ENCODE measurements around the gene NEK6. TPM values are rescaled to one million over a fixed set of nuclear protein-coding genes. Genes with fewer than 3 reads are reported as not detected.

The NEK6 gene
- total and polyA plus RNA-seq, 2 experiments from 2014 or later: 14.3 to 27.0 TPM

DNA sequence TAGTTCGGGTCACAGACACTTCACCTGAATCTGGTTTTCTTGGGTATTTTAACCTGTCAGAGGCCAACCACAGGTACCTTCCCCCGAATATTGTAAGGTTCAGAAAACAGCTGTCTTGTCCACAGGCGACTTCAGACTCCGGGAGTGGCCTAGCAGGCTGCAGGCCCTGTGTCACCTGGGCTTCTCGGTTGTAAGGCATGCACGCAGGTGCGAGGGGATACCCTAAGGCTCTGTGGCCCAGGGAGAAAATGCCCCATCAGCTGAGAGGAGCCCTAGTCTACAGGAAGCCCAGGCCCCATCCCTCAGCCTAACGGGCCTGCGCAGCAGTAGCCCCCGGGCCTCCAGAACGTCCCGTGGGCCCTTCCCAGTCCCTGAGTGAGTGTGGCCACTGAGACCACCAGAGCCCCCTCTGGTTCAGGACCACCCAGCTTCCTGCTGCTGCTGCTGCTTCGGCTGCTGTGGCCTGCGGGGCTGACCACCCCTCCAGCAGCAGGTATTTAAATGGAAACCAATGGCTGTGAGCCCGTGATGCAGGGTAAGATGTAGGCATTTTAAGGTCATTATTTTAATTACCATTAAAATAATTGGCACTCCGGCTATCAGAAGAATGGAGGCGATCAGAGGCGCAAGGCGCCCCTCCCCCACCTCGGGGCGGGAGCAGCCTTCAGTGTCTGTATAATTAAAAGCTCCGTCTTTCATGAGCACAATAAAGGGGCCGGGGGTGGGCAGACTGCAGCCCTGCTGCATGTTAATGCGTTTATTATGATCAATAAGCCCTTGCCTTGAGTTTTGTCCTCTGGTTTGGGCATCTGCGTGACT is 92.1 kb downstream of the NEK6 start:
- Histone ChIP-seq H3K36me3 (peaks cover 29% of the 10 kb centered on the region), H3K4me1 (ENCODE audit: low read depth) (no peaks in the 10 kb centered on the region), H3K27ac (no peak overlapping the region), H3K27me3 (no peaks in the 10 kb centered on the region), H3K9me3 (ENCODE audit: low read depth) (no peaks in the 10 kb centered on the region), H3K4me3 (no peak overlapping the region)
- TF ChIP-seq, protein P1, sequence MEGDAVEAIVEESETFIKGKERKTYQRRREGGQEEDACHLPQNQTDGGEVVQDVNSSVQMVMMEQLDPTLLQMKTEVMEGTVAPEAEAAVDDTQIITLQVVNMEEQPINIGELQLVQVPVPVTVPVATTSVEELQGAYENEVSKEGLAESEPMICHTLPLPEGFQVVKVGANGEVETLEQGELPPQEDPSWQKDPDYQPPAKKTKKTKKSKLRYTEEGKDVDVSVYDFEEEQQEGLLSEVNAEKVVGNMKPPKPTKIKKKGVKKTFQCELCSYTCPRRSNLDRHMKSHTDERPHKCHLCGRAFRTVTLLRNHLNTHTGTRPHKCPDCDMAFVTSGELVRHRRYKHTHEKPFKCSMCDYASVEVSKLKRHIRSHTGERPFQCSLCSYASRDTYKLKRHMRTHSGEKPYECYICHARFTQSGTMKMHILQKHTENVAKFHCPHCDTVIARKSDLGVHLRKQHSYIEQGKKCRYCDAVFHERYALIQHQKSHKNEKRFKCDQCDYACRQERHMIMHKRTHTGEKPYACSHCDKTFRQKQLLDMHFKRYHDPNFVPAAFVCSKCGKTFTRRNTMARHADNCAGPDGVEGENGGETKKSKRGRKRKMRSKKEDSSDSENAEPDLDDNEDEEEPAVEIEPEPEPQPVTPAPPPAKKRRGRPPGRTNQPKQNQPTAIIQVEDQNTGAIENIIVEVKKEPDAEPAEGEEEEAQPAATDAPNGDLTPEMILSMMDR (IDR thresholded peaks at IDR 0.05; ENCODE audit: low read depth, low read length): no peak
- DNase-seq (ENCODE audit: low read depth in 1 of 2, low spot score in 1 of 2): no peak

DNA sequence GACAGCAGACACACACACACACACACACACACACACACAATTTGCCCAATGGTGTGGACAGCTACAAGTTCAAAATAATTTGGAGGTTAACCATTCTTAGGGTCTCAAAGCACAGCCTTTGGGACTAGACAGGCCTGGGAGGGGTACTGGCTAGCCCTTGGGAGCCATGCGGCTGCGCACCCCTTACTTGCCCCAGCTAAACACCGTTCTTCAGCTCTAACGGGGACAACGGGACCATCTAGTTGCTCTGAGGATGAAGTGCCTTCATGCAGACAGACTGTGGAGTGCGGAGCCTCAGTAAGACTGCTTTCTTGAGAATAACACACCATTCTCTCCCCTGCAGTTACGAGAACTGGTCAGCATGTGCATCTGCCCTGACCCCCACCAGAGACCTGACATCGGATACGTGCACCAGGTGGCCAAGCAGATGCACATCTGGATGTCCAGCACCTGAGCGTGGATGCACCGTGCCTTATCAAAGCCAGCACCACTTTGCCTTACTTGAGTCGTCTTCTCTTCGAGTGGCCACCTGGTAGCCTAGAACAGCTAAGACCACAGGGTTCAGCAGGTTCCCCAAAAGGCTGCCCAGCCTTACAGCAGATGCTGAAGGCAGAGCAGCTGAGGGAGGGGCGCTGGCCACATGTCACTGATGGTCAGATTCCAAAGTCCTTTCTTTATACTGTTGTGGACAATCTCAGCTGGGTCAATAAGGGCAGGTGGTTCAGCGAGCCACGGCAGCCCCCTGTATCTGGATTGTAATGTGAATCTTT is 92.9 kb downstream of the NEK6 start:
- peaks cover 29% of the 10 kb centered on the region for H3K36me3 ChIP-seq
- no peak for DNase-seq (ENCODE audit: low read depth in 1 of 2, low spot score in 1 of 2)
- H3K4me1 ChIP-seq (ENCODE audit: low read depth): no peaks in the 10 kb centered on the region
- no peaks in the 10 kb centered on the region for H3K9me3 ChIP-seq (ENCODE audit: low read depth)
- TF ChIP-seq, protein P1 (IDR thresholded peaks at IDR 0.05; ENCODE audit: low read depth, low read length): no peak
- H3K27ac ChIP-seq: no peak overlapping the region
- H3K4me3 ChIP-seq: no peak overlapping the region
- H3K27me3 ChIP-seq: no peaks in the 10 kb centered on the region

DNA sequence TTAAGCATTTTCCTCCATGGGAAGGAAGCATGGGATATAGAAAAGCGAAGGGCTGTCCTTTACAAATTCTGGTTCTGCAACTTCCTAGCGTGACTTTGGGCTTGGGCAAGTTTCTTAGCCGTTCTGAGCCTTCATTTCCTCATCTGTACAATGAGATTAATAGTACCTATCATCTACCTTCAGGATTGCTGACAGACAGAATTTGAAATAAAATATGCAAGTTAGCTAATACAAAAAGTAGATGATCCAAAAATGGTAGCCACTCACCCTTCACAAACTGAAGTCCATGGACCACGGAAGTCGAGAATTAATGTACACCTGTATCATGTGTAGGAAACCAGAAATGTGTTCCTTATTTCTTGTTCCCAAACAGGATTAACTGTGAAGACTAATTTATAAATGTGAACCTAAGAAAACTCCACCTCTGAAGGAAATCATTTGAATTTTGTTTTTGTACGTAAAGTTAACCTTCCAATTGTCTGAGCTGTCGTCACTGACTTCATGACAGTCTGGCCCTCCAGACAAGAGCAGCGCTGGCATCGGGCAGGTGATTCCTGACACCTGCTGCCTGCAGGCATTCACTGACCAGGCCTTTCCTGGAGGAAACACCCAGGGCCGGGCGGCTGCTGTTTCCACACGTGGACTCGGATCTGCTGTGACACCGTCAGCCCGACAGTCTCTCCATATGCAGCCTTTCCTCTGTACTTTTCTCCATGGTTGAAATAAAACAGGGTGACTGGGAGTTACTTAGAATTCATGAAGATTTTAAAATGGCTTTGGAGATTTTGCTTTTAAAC is 94.1 kb downstream of the NEK6 start:
- no peak overlapping the region for H3K27ac ChIP-seq

DNA sequence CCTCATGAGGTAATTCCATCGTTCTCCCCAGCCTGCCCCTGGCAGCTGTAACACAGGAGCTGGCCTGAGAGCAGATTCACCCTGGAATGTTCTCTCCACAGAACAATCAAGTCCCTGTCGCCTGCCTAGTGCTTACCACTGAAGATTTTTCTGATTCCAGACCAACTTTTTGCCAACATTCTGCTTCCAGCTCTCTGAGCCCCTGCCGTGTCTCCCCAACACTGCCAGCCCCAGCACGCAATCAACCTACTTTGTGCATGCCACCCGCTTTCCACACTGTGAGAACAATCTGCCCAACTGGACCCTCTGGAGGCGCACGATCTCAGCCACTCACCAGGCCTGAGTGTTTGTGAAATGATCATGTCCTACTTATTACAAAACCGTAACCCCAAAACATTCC is 94.9 kb downstream of the NEK6 start:
- Histone ChIP-seq H3K9me3 (ENCODE audit: low read depth) (no peaks in the 10 kb centered on the region), H3K27ac (no peak overlapping the region), H3K4me1 (ENCODE audit: low read depth) (no peaks in the 10 kb centered on the region), H3K4me3 (no peak overlapping the region), H3K27me3 (no peaks in the 10 kb centered on the region), H3K36me3 (peaks cover 29% of the 10 kb centered on the region)
- no peak for DNase-seq (ENCODE audit: low read depth in 1 of 2, low spot score in 1 of 2)
- TF ChIP-seq, protein P1 (IDR thresholded peaks at IDR 0.05; ENCODE audit: low read depth, low read length): no peak

More for the DNA sequence above, 94.1 kb downstream of the NEK6 start:
- TF ChIP-seq, protein P1 (IDR thresholded peaks at IDR 0.05; ENCODE audit: low read depth, low read length): no peak
- peaks cover 29% of the 10 kb centered on the region for H3K36me3 ChIP-seq
- H3K4me3 ChIP-seq: no peak overlapping the region
- no peaks in the 10 kb centered on the region for H3K9me3 ChIP-seq (ENCODE audit: low read depth)
- no peaks in the 10 kb centered on the region for H3K4me1 ChIP-seq (ENCODE audit: low read depth)
- no peak for DNase-seq (ENCODE audit: low read depth in 1 of 2, low spot score in 1 of 2)
- no peaks in the 10 kb centered on the region for H3K27me3 ChIP-seq

DNA sequence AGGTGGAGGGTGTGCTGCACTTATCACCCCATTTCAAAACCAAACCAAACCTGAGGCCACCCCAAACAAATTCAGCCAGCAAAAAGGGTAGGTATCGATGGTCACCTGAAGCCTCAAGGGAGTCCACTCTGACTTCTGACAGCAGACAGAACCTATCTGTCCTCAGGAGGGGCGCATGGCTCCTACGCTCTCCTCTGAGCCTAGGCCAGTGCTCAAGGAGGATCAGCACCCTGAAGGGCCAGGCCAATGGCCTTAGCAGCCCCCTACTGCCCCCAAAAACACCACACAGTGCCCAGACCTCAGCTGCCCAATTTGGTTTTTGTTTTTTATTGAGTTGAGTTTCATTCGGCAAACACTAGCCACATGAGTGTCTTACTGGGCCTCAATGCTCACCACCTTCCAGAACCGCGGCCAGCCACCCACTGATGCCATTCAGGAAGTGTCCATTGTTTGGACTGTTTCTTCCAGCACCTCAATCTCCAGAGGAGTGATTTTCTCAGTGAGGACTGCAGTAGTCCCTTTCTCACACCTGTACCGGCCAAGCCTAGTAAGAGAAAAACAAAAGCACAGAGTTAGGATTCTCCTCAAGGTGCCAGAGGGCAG is 95.5 kb downstream of the NEK6 start:
- Histone ChIP-seq H3K4me1 (ENCODE audit: low read depth) (no peaks in the 10 kb centered on the region), H3K36me3 (peaks cover 27% of the 10 kb centered on the region), H3K27ac (no peak overlapping the region), H3K9me3 (ENCODE audit: low read depth) (no peaks in the 10 kb centered on the region), H3K4me3 (no peak overlapping the region), H3K27me3 (no peaks in the 10 kb centered on the region)
- TF ChIP-seq, protein P1 (IDR thresholded peaks at IDR 0.05; ENCODE audit: low read depth, low read length): no peak
- DNase-seq (ENCODE audit: low read depth in 1 of 2, low spot score in 1 of 2): no peak
